IMR-90 (cell line): ENCODE results near the gene MAGI2. TPM values are rescaled to one million over a fixed set of nuclear protein-coding genes. Genes with fewer than 3 reads are reported as not detected.

Source experiments
- ATAC-seq: fragments of 200-7000 bp; cut with Tn5 transposase; 2 replicates; pipeline ENCODE4 v1.9.1; 2020; ENCODE audit warnings: low read depth, mild to moderate bottlenecking, moderate library complexity
- BruUV-seq: library from RNA; stranded (reverse); fragments of 400-500 nt; replicated peaks from 2 replicates; lab custom pipeline; 2021; lab: Mats Ljungman, UMichigan
- CTCF ChIA-PET: fragments of 300-600 bp; formaldehyde crosslinking; extraction: SDS; loops from one replicate; lab custom pipeline; 2021; ENCODE audit warnings: antibody characterized with exemption; lab: Yijun Ruan, JAX
- POLR2A ChIA-PET: fragments of 300-600 bp; sonication (Branson Sonifier 250); formaldehyde crosslinking; loops from one replicate; lab custom pipeline; 2022; ENCODE audit warnings: antibody characterized with exemption; ENCODE audit not compliant: unreplicated experiment; lab: Charles Lee
- DNase-seq: peaks from one replicate; pipeline ENCODE4 v3.0.0; 2013
- H2AFZ ChIP-seq: replicated peaks from 2 replicates; pipeline ENCODE3; 2013; ENCODE audit warnings: low read length, mild to moderate bottlenecking; ENCODE audit not compliant: poor library complexity
- H2AK5ac ChIP-seq: 2 replicates; pipeline ENCODE4 v1.6.1; 2013; ENCODE audit warnings: low read depth, low read length, inconsistent platforms
- H2AK9ac ChIP-seq: replicated peaks from 2 replicates; pipeline ENCODE3; 2013; ENCODE audit warnings: mild to moderate bottlenecking, low read depth, low read length, moderate library complexity; ENCODE audit not compliant: poor library complexity
- H2BK120ac ChIP-seq: 2 replicates; pipeline ENCODE4 v1.6.1; 2013; ENCODE audit warnings: low read depth, low read length, inconsistent platforms
- H2BK15ac ChIP-seq: 3 replicates; pipeline ENCODE4 v1.6.1; 2013; ENCODE audit warnings: low read depth, low read length, inconsistent platforms
- H2BK20ac ChIP-seq: 2 replicates; pipeline ENCODE4 v1.6.1; 2013; ENCODE audit warnings: low read depth, mild to moderate bottlenecking, inconsistent platforms, low read length, moderate library complexity
- H2BK5ac ChIP-seq: 2 replicates; pipeline ENCODE4 v1.6.1; 2013; ENCODE audit warnings: mild to moderate bottlenecking, low read depth, low read length, inconsistent platforms; ENCODE audit not compliant: poor library complexity, severe bottlenecking
- H3K14ac ChIP-seq: replicated peaks from 2 replicates; pipeline ENCODE4 v1.6.1; 2013; ENCODE audit warnings: low read depth, low read length, inconsistent platforms
- H3K18ac ChIP-seq: 2 replicates; pipeline ENCODE4 v1.6.1; 2013; ENCODE audit warnings: low read depth, low read length, control low read depth
- H3K23ac ChIP-seq: 2 replicates; pipeline ENCODE4 v1.6.1; 2013; ENCODE audit warnings: low read depth, low read length, inconsistent platforms
- H3K27ac ChIP-seq: 2 replicates; pipeline ENCODE4 v1.5.1; 2013; ENCODE audit warnings: mild to moderate bottlenecking, control low read depth, low read length; ENCODE audit not compliant: insufficient read depth
- H3K27me3 ChIP-seq: 2 replicates; pipeline ENCODE4 v1.6.1; 2013; ENCODE audit warnings: low read length; ENCODE audit not compliant: control insufficient read depth, insufficient read depth
- H3K36me3 ChIP-seq: 2 replicates; pipeline ENCODE4 v1.6.1; 2013; ENCODE audit warnings: low read length, mixed read lengths; ENCODE audit not compliant: control insufficient read depth, insufficient read depth
- H3K4ac ChIP-seq: 2 replicates; pipeline ENCODE4 v1.6.1; 2013; ENCODE audit warnings: low read depth, low read length, inconsistent platforms
- H3K4me1 ChIP-seq: 2 replicates; pipeline ENCODE4 v1.6.1; 2013; ENCODE audit warnings: low read length, mixed read lengths; ENCODE audit not compliant: control insufficient read depth, insufficient read depth
- H3K4me2 ChIP-seq: 2 replicates; pipeline ENCODE4 v1.6.1; 2013; ENCODE audit warnings: low read depth, mild to moderate bottlenecking, control low read depth, low read length, moderate library complexity
- H3K4me3 ChIP-seq: 2 replicates; pipeline ENCODE4 v1.5.1; 2013; ENCODE audit warnings: low read depth, mild to moderate bottlenecking, control low read depth, low read length, moderate library complexity; ENCODE audit not compliant: insufficient read depth
- H3K56ac ChIP-seq: 2 replicates; pipeline ENCODE4 v1.6.1; 2013; ENCODE audit warnings: low read length, inconsistent platforms; ENCODE audit not compliant: insufficient read depth; ENCODE audit errors: extremely low read depth
- H3K79me1 ChIP-seq, 2 experiments: 2 replicates each; pipeline ENCODE4 v1.6.1; 2013; ENCODE audit warnings: low read length in 2 of 2, inconsistent platforms in 1 of 2, low read depth in 1 of 2
- H3K9ac ChIP-seq: 2 replicates; pipeline ENCODE4 v1.6.1; 2013; ENCODE audit warnings: low read depth, low read length, control low read depth
- H3K9me1 ChIP-seq: 2 replicates; pipeline ENCODE4 v1.6.1; 2013; ENCODE audit warnings: low read length, inconsistent platforms; ENCODE audit not compliant: insufficient read depth
- H3K9me3 ChIP-seq: 2 replicates; pipeline ENCODE4 v1.6.1; 2013; ENCODE audit warnings: low read length; ENCODE audit not compliant: control insufficient read depth, insufficient read depth
- H4K20me1 ChIP-seq: 2 replicates; pipeline ENCODE4 v1.6.1; 2013; ENCODE audit warnings: low read length, inconsistent platforms; ENCODE audit not compliant: insufficient read depth
- H4K5ac ChIP-seq: 2 replicates; pipeline ENCODE4 v1.6.1; 2013; ENCODE audit warnings: mild to moderate bottlenecking, low read depth, low read length, control low read depth
- H4K8ac ChIP-seq, 2 experiments: 2 replicates each; pipeline ENCODE4 v1.6.1; 2013; ENCODE audit warnings: low read depth in 2 of 2, low read length in 2 of 2, control low read depth in 1 of 2, inconsistent platforms in 1 of 2
- H4K91ac ChIP-seq: 2 replicates; pipeline ENCODE4 v1.6.1; 2013; ENCODE audit warnings: low read depth, low read length, inconsistent platforms; ENCODE audit not compliant: insufficient read depth
- BHLHE40 ChIP-seq: fragments of 150-350 bp; IDR thresholded peaks from 2 replicates; pipeline ENCODE4 v1.6.1; 2016; ENCODE audit warnings: mild to moderate bottlenecking, low read depth, low read length
- FOS ChIP-seq: fragments of 150-350 bp; IDR thresholded peaks from 2 replicates; pipeline ENCODE4 v1.6.1; 2016; ENCODE audit warnings: low read depth, low read length
- MXI1 ChIP-seq: IDR thresholded peaks from 2 replicates; pipeline ENCODE4 v1.6.1; 2012; ENCODE audit warnings: low read depth, mild to moderate bottlenecking, low read length, moderate library complexity, borderline replicate concordance
- POLR2A ChIP-seq: IDR thresholded peaks from 2 replicates; pipeline ENCODE4 v1.6.1; 2012; ENCODE audit warnings: mild to moderate bottlenecking, low read depth, low read length
- RCOR1 ChIP-seq: IDR thresholded peaks from 2 replicates; pipeline ENCODE4 v1.6.1; 2012; ENCODE audit warnings: mild to moderate bottlenecking, low read length, improper control_type of control experiment; ENCODE audit not compliant: insufficient replicate concordance
- RFX5 ChIP-seq: IDR thresholded peaks from 2 replicates; pipeline ENCODE4 v1.8.0; 2012; ENCODE audit warnings: low read depth, mild to moderate bottlenecking, low read length, moderate library complexity
- WGBS, 2 experiments: methylation state at CpG; one replicate each; pipeline versions ENCODE4 v1.1.5 to v1.1.7; 2013; ENCODE audit warnings: missing lambda C conversion rate in 2 of 2; ENCODE audit not compliant: insufficient read length in 1 of 2; ENCODE audit errors: extremely low coverage in 2 of 2; 5-methylcytosine and 5-hydroxymethylcytosine counted together
- dilution Hi-C: fragments of 300-500 bp; cut with HindIII; formaldehyde crosslinking; loops from one replicate; pipeline ENCODE4 v1.14.3; 2018; ENCODE audit warnings: low sequenced_read_pairs; ENCODE audit not compliant: unreplicated experiment
- in situ Hi-C: fragments of 300-500 bp; cut with MboI; formaldehyde crosslinking; loops from 3 replicates; pipeline ENCODE4 v1.14.3; 2019; ENCODE audit warnings: low sequenced_read_pairs, inconsistent platforms, mixed read lengths
- intact Hi-C: fragments of 100-400 bp; cut with micrococcal nuclease; formaldehyde crosslinking; loops from 2 replicates; pipeline ENCODE4 v1.10.0; 2022
- polyA plus RNA-seq, 3 experiments: library from polyadenylated mRNA; depleted of rRNA; stranded (reverse); fragments of >200 nt; gene quantifications; 2 replicates each; pipeline ENCODE4 v1.2.3, GENCODE V29; 2012; ENCODE audit warnings: low replicate concordance in 1 of 3
- total RNA-seq: library from RNA; depleted of rRNA; stranded (reverse); fragments of >200 nt; gene quantifications from 2 replicates; pipeline ENCODE4 v1.2.3, GENCODE V29; 2012

MAGI2 gene
- total and polyA plus RNA-seq, 2 of the 4 experiments (the other 2 are of a cell fraction): 2.5 to 17.9 TPM

- Histone ChIP-seq H4K91ac (no peak overlapping the region), H2AK5ac (no peak overlapping the region), H3K4me1 (no peaks in the 10 kb centered on the region; the same call in 1 of the 2 replicates), H3K27ac (no peak overlapping the region), H3K14ac (no peak overlapping the region), H3K4me3 (no peak overlapping the region), H2BK120ac (no peak overlapping the region), H2AK9ac (no peak overlapping the region), H3K18ac (no peak overlapping the region), H3K27me3 (no peaks in the 10 kb centered on the region), H3K4ac (no peak overlapping the region), H3K9ac (no peak overlapping the region), H3K56ac (no peak overlapping the region), H2BK15ac (no peak overlapping the region), H2BK5ac (no peak overlapping the region), H3K36me3 (no peaks in the 10 kb centered on the region), H4K20me1 (no peaks in the 10 kb centered on the region), H3K9me3 (no peaks in the 10 kb centered on the region), H3K4me2 (no peak overlapping the region), H3K79me1 (peaks cover 4 to 13% of the 10 kb centered on the region in 2 experiments; a peak in 3 of 4 replicates), H3K23ac (no peak overlapping the region), H4K5ac (no peak overlapping the region), H2AFZ (no peak overlapping the region), H4K8ac (no peak overlapping the region), H2BK20ac (no peak overlapping the region), H3K9me1 (peaks cover 3% of the 10 kb centered on the region; the same call in 1 of the 2 replicates)
- intact Hi-C loops: loop anchor here (10.0 kb wide), 3 partner anchors 251 to 1231 kb away; no protein-coding TSS in a partner anchor
- WGBS, 2 experiments: no CpG with 5 or more reads among the region's 3 CpGs
- dilution Hi-C loops: no loop called here
- TF ChIP-seq RFX5 (no peak), BHLHE40 (no peak), FOS (no peak), RCOR1 (no peak), MXI1 (no peak), POLR2A (no peak)
- BruUV-seq: no TSS peak
- DNase-seq (no peak), ATAC-seq (no peak)
- ChIA-PET CTCF (no interaction called here), POLR2A (no interaction called here)
- in situ Hi-C loops: loop anchor here (10.0 kb wide), 1 partner anchor 661 kb away; no protein-coding TSS in a partner anchor
These were observed 278.1 kb downstream of the MAGI2 start for GRCh38 chr7:79175374-79175773.
